Small intestine (tissue), 7 donors: Measurements from ENCODE around the gene ASB4. TPM values are rescaled to one million over a fixed set of nuclear protein-coding genes. Genes with fewer than 3 reads are reported as not detected.
"Not testable (repeated sequence)": the region's sequence is repeated elsewhere in the genome, so short reads cannot be mapped to it uniquely, and the experiment has no call there.

Experiments
- DNase-seq, 2 donors: peaks; one replicate each; pipeline versions ENCODE4 v3.0.0 to v3.0.0-alpha.2; 2013
- FAIRE-seq: peaks from 2 replicates; lab custom pipeline; 2012; peaks lifted over from hg19 to GRCh38; lab: Jason Lieb, UNC
- H3K27ac ChIP-seq, 3 donors: one replicate each; pipeline ENCODE4 v1.5.1; 2013; ENCODE audit warnings: low read length in 2 of 3, mild to moderate bottlenecking in 2 of 3, control low read depth in 1 of 3, inconsistent platforms in 1 of 3, low read depth in 1 of 3, moderate library complexity in 1 of 3
- H3K27me3 ChIP-seq, 3 donors: one replicate each; pipeline ENCODE4 v1.6.1; 2013; ENCODE audit warnings: low read length in 3 of 3, inconsistent platforms in 1 of 3; ENCODE audit not compliant: control insufficient read depth in 3 of 3, insufficient read depth in 3 of 3
- H3K36me3 ChIP-seq, 3 donors: one replicate each; pipeline ENCODE4 v1.6.1; 2013; ENCODE audit warnings: low read length in 3 of 3, inconsistent platforms in 1 of 3, low read depth in 1 of 3, mild to moderate bottlenecking in 1 of 3, moderate library complexity in 1 of 3; ENCODE audit not compliant: control insufficient read depth in 3 of 3, insufficient read depth in 2 of 3
- H3K4me1 ChIP-seq, 3 donors: one replicate each; pipeline ENCODE4 v1.6.1; 2013; ENCODE audit warnings: low read length in 2 of 3, inconsistent platforms in 1 of 3, low read depth in 1 of 3, mild to moderate bottlenecking in 1 of 3, moderate library complexity in 1 of 3; ENCODE audit not compliant: control insufficient read depth in 3 of 3, insufficient read depth in 2 of 3
- H3K4me3 ChIP-seq, 3 donors: one replicate each; pipeline ENCODE4 v1.5.1; 2013; ENCODE audit warnings: low read length in 3 of 3, control low read depth in 1 of 3, inconsistent platforms in 1 of 3, low read depth in 1 of 3, mild to moderate bottlenecking in 1 of 3, moderate library complexity in 1 of 3
- H3K9me3 ChIP-seq, 2 donors: one replicate each; pipeline ENCODE4 v1.6.1; 2013; ENCODE audit warnings: low read depth in 1 of 2, low read length in 1 of 2; ENCODE audit not compliant: control insufficient read depth in 2 of 2, insufficient read depth in 1 of 2
- WGBS, 3 donors: extraction: QIAGEN DNeasy Blood & Tissue Kit; methylation state at CpG; one replicate each; pipeline ENCODE4 v1.1.7; 2013; 5-methylcytosine and 5-hydroxymethylcytosine counted together
- polyA plus RNA-seq, 4 donors: library from polyadenylated mRNA; stranded (reverse) in 3 of 4; unstranded in 1 of 4; fragments of 200-250 nt in 3 of 4; fragments of 120-200 nt in 1 of 4; gene quantifications; one replicate each; pipeline versions ENCODE4 v1.2.1 to v1.2.3, GENCODE V29; 2013
- donor health status: healthy with polysubstance abuse.
- donor health status: control.
- donor health status: control.
- donor health status: Bipolar disorder and iron deficiency.
- donor health status: healthy.

ASB4 gene
- polyA plus RNA-seq, 4 donors, result 0.09 to 1.4 (median 0.38) TPM; not detected in 1

- WGBS, 3 donors, result 91 to 95% (median 93%) methylated on average over 7 of the region's 7 CpGs
- not testable (repeated sequence) for H3K4me3 ChIP-seq, H3K27ac ChIP-seq, H3K27me3 ChIP-seq, H3K4me1 ChIP-seq, DNase-seq, FAIRE-seq, H3K36me3 ChIP-seq, H3K9me3 ChIP-seq
Observed at GRCh38 chr7:95504132-95504588, 18.4 kb downstream of the ASB4 start.

- no peak for DNase-seq
- Histone ChIP-seq H3K4me1 (no peaks in the 10 kb centered on the region), H3K36me3 (no peaks in the 10 kb centered on the region), H3K27me3 (no peaks in the 10 kb centered on the region), H3K4me3 (no peak overlapping the region), H3K9me3 (no peaks in the 10 kb centered on the region), H3K27ac (no peak overlapping the region)
- WGBS, 3 donors, result 57 to 75% (median 60%) methylated on average over 2 of the region's 2 CpGs
- no peak for FAIRE-seq
Observed at GRCh38 chr7:95508780-95509179, 23.0 kb downstream of the ASB4 start.

GRCh38 chr7:95509199-95509598 is 23.5 kb downstream of the ASB4 start:
- WGBS, 3 donors, result 16 to 20% (median 19%) methylated on average over 5 of the region's 5 CpGs
- Histone ChIP-seq H3K27me3 (no peaks in the 10 kb centered on the region), H3K4me3 (no peak overlapping the region), H3K9me3 (no peaks in the 10 kb centered on the region), H3K36me3 (no peaks in the 10 kb centered on the region), H3K27ac (no peak overlapping the region), H3K4me1 (no peaks in the 10 kb centered on the region)
- FAIRE-seq (no peak), DNase-seq (peak in 1 of 2 donors; percentile 57)

- no peak for FAIRE-seq
- peak; percentile 76 to 86 for DNase-seq
- Histone ChIP-seq H3K4me1 (no peaks in the 10 kb centered on the region), H3K4me3 (no peak overlapping the region), H3K27ac (no peak overlapping the region), H3K36me3 (no peaks in the 10 kb centered on the region), H3K27me3 (no peaks in the 10 kb centered on the region), H3K9me3 (no peaks in the 10 kb centered on the region)
- WGBS, 3 donors, result 18 to 20% (median 18%) methylated on average over 6 of the region's 6 CpGs
Observed at GRCh38 chr7:95511716-95512260, 26.0 kb downstream of the ASB4 start.

- DNase-seq (no peak), FAIRE-seq (no peak)
- no peak overlapping the region for H3K27ac ChIP-seq
- WGBS, 3 donors, result 51 to 70% (median 58%) methylated on average over 2 of the region's 2 CpGs
- no peaks in the 10 kb centered on the region for H3K36me3 ChIP-seq
- H3K4me3 ChIP-seq, result no peak overlapping the region
- H3K4me1 ChIP-seq, result peaks cover 0 to 2% (median 0%) of the 10 kb centered on the region in 3 donors
- H3K9me3 ChIP-seq, result no peaks in the 10 kb centered on the region
- no peaks in the 10 kb centered on the region for H3K27me3 ChIP-seq
Observed at GRCh38 chr7:95517458-95517857, 31.7 kb downstream of the ASB4 start.

GRCh38 chr7:95517870-95518269 is 32.1 kb downstream of the ASB4 start:
- H3K4me3 ChIP-seq, result no peak overlapping the region
- 88 to 94% (median 91%) methylated on average over 1 of the region's 1 CpG for WGBS, 3 donors
- H3K36me3 ChIP-seq, result no peaks in the 10 kb centered on the region
- H3K9me3 ChIP-seq, result no peaks in the 10 kb centered on the region
- H3K4me1 ChIP-seq, result peaks cover 0 to 2% (median 0%) of the 10 kb centered on the region in 3 donors
- H3K27me3 ChIP-seq, result no peaks in the 10 kb centered on the region
- no peak for FAIRE-seq
- DNase-seq, result no peak
- H3K27ac ChIP-seq, result no peak overlapping the region

- H3K9me3 ChIP-seq, result no peaks in the 10 kb centered on the region
- WGBS, 3 donors, result 73 to 87% (median 87%) methylated on average over 2 of the region's 2 CpGs
Observed at GRCh38 chr7:95520136-95520535, 34.4 kb downstream of the ASB4 start.

GRCh38 chr7:95525503-95525902 is 39.8 kb downstream of the ASB4 start:
- H3K4me1 ChIP-seq, result peaks cover 0 to 12% (median 3%) of the 10 kb centered on the region in 3 donors
- DNase-seq (peak; percentile 52 to 67), FAIRE-seq (no peak)
- no peak overlapping the region for H3K27ac ChIP-seq
- no peaks in the 10 kb centered on the region for H3K27me3 ChIP-seq
- no peak overlapping the region for H3K4me3 ChIP-seq
- H3K9me3 ChIP-seq, result no peaks in the 10 kb centered on the region
- 34 to 38% (median 37%) methylated on average over 3 of the region's 3 CpGs for WGBS, 3 donors
- H3K36me3 ChIP-seq, result no peaks in the 10 kb centered on the region

More at GRCh38 chr7:95520136-95520535, 34.4 kb downstream of the ASB4 start:
- DNase-seq (no peak), FAIRE-seq (no peak)
- H3K4me1 ChIP-seq, result peaks cover 0 to 2% (median 0%) of the 10 kb centered on the region in 3 donors
- H3K4me3 ChIP-seq, result no peak overlapping the region
- no peaks in the 10 kb centered on the region for H3K36me3 ChIP-seq
- no peak overlapping the region for H3K27ac ChIP-seq
- H3K27me3 ChIP-seq, result no peaks in the 10 kb centered on the region
